NOMO-1 (cell line): Measurements from ENCODE around the gene GALNT5.
"Not testable (repeated sequence)": the region's sequence is repeated elsewhere in the genome, so short reads cannot be mapped to it uniquely, and the experiment has no call there.

Source experiments
- DNase-seq, 2 experiments: peaks; one replicate each; lab custom pipeline; 2025; ENCODE audit not compliant: unreplicated experiment in 2 of 2; lab: John Stamatoyannopoulos, UW

Gene GALNT5

GRCh38 chr2:157326698-157327097, 69.2 kb downstream of the GALNT5 start:
- DNase-seq: no peak

GRCh38 chr2:157327200-157327599, 69.7 kb downstream of the GALNT5 start:
- no peak for DNase-seq

- peak; percentile 56 to 73 for DNase-seq
Observed at GRCh38 chr2:157327621-157328500, 70.4 kb downstream of the GALNT5 start.

GRCh38 chr2:157329524-157329923, 72.0 kb downstream of the GALNT5 start:
- DNase-seq: no peak

- no peak for DNase-seq
Observed at GRCh38 chr2:157333304-157334047, 76.0 kb downstream of the GALNT5 start.

DNA sequence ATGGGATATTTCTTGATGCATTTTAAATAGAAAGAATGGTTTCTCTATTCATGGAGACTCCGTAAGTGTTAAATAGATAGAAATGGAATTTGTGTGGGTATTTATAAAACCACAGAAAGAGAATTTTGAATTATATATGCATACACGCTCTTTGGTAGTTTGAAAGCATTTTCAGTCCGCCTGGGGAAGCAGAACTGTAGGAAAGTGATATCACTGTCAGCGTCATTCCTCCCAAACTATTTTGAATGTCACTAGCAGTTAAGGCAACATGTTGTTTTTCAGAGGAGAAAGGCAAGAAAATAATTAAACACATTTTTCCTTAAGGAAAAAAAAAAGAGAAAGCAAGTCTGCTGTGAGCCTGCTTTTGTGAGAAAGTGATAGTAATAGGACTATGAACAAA, 76.8 kb downstream of the GALNT5 start:
- no peak for DNase-seq

GRCh38 chr2:157334797-157335196, 77.3 kb downstream of the GALNT5 start:
- no peak for DNase-seq

GRCh38 chr2:157336137-157337010, 78.9 kb downstream of the GALNT5 start:
- peak; percentile 21 to 23 for DNase-seq

- no peak for DNase-seq
Observed at GRCh38 chr2:157337978-157338377, 80.5 kb downstream of the GALNT5 start.

GRCh38 chr2:157339965-157340655, 82.6 kb downstream of the GALNT5 start:
- DNase-seq: no peak

GRCh38 chr2:157341381-157341780, 83.9 kb downstream of the GALNT5 start:
- not testable (repeated sequence) for DNase-seq

- DNase-seq: no peak
Observed at GRCh38 chr2:157345647-157346389, 88.3 kb downstream of the GALNT5 start.

GRCh38 chr2:157348291-157348921, 90.9 kb downstream of the GALNT5 start:
- no peak for DNase-seq

GRCh38 chr2:157349949-157350515, 92.5 kb downstream of the GALNT5 start:
- no peak for DNase-seq

DNA sequence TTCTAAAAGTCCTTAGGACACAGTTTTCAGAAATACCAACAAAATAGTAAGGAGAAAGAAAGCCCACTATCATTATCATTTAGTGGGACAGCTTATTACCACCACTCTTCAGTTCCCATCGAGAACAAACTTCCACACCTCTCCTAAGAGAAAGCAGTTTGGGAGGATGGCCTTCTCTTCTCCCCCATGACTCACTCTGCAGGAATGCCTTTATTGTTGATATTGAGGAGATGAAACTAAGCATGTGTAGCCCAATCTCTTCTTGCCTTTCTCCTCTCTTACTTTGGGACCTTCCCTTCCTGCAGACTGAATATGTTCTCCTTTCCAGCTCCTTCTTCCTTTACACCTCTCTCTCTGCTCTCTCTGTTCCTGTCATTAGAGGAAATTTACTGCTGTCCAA, 98.1 kb downstream of the GALNT5 start:
- DNase-seq: no peak

DNA sequence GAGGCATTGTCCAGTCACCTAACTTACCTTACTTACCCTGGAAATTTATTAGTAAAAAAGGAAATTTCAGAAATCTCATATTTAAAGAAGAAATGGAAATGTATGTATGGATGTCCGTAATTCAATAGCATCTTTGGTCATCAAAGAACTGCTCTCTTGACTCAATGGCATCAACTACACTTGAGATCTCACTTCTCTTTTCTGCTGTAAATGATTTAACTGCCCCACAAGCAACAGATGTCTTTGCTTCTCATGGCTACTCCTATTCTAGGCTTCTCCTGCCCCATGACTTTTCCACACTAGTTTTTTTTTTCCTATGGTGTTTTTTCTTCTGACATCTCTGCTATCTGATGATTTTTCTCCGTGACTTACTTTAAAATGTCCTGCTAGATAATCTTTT, 102.1 kb downstream of the GALNT5 start:
- no peak for DNase-seq

DNA sequence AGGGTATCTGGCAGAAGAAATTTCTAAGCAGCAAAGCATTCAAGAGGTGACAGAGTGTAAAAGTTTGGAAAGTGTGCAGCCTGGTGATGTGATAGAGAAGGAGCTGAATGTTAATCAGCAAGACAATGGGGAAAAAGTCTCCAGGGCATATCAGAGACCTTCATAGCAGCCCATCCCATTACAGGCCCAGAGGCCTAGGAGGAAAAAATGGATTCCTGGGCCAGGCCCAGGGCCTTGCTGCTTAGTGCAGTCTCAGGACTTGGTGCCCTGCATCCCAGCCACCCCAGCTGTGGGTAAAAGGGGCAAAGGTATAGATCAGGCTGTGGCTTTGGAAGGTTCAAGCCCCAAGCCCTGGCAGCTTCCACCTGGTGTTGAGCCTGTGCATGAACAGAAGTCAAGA, 104.0 kb downstream of the GALNT5 start:
- no peak for DNase-seq

GRCh38 chr2:157362627-157363026, 105.1 kb downstream of the GALNT5 start:
- DNase-seq: no peak

GRCh38 chr2:157363612-157364101, 106.2 kb downstream of the GALNT5 start:
- DNase-seq: no peak
